Measurements from ENCODE around the gene KNCN.

Gene KNCN

DNA sequence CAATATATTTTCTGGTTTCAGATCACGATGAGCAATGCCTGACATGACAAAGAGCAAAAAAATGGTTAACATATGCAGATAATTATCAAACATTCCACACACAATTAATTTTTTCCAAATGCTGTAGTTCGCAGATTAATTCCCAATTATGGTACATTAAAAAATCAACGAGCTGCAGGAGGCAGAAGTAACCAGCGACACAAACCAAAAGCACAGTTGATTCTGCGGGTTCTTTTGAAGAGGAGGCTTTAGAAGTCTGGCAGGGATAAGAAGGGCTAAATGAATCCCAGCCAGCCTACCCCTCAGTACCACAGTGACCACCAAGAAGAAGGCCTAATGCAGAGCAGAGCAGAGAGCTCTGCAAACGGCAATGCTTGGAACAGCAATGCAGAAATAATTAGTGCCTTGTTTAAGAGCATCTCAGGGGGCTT is 17.0 kb upstream of the KNCN start:
- no peak for DNase-seq (ENCODE audit: low read depth in 2 of 2)

DNA sequence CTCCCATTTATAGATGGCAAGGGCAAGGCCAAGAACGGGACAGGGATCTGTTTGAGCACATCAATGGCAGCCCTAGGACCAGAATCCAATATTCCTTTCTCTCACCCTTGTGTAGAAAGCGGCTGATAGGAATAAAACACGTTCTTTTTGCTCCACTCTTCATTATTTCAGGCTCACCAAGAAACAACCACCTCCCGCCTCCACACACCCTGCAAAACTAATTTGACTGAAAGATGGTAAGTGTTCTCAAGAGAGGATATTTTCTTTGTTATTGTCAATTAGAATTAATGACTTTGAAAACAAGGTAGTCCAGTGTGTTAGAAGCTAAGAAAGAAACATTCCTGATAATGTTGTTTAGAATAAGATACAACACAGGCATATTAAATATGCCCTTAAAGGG is 11.9 kb upstream of the KNCN start:
- DNase-seq (ENCODE audit: low read depth in 2 of 2): no peak

DNA sequence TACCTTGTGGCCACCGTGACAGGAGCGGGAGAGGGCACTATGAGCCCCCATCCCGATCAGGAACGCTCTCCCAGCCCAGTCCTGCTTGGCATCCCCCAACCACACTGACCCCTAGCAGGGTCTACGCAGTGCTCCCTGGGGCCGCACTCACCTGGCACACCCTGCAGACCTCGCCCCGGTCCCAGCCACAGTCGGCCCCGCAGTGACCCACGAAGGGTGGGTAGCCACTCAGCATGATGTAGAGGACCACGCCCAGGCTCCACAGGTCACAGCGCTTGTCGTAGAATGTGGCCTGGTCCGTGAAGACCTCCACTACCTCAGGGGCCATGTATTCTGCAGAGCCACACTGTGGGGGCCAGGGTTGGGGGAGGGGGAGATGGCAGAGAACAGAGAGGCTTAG is 11.1 kb upstream of the KNCN start:
- no peak for DNase-seq (ENCODE audit: low read depth in 2 of 2)

DNA sequence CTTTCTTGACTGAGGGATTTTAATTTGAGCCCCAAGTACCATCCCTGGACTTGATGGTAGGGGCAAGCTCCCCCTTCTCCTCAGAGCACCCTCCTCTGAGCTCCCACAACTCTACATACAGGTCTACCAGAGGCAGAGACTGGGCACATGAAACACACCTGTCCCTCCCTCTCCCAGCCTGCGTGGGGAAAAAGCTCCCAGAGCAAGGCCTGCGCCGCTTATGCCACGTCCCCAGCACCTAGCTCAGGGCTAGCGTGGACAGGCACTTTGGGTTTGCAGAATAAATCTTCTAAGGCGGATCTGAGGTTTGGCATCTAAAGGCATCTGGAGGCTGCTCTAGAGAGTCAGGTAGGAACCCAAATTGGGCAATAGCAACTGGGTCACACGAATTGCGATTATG is 7.5 kb upstream of the KNCN start:
- no peak for DNase-seq (ENCODE audit: low read depth in 2 of 2)

DNA sequence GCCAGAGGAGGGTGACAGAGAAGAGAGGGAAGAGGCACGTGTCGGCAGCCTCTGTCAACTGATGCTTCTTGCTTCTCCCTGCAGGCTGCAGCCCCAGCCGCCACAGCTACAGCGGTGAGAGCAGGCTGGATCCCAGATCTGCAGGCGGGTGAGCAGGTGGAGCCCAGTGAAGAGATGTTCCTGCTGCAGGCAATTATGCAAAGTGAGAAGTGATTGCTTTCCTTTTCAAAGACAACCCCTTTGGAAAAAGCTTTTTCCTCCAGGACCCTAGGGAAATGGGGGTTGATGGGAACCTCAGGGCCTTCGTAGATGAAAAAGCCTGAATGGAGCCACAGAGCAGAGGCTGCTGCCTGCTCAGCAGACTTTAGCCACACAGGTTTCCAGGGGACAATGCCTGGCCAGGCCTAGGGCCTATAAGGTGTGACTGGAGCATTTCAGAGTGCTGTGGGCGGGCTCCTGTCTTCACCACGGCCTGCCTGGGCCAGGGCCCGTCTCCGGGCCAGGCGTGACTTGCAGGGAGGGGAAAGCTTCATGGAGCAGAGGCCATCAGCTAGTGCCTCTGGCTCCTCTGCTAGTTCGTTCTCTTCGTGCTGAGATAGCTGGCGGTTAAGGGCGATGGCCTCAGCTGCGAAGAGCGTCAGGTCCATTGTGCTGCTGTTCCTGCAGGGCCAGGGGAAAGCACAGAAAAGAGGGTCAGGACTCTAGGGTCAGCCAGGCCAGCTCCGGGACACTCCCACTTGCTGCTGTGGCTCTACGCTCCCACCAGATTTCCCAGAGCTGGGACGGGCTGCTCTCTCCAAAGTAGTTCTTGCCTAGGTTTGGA is 6.9 kb upstream of the KNCN start:
- DNase-seq (ENCODE audit: low read depth in 2 of 2): no peak

DNA sequence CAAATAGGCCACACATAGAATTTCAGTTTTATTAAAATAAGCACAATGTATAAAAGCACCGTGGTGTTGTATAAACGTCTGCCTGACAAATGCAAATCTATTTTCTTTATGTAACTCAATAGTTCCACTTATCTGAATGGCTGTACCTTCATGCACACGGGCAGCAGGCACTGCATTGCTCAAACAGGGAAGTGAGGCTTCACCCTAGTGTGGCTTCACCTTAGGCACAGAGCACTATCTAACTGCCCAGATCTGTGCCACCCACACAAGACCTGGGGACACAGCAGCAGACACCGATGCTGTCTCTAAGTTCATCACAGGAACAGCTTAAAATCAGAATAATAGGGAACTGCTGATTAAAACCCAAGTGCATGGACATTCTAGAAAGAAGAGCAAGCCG is 6.0 kb upstream of the KNCN start:
- no peak for DNase-seq (ENCODE audit: low read depth in 2 of 2)

DNA sequence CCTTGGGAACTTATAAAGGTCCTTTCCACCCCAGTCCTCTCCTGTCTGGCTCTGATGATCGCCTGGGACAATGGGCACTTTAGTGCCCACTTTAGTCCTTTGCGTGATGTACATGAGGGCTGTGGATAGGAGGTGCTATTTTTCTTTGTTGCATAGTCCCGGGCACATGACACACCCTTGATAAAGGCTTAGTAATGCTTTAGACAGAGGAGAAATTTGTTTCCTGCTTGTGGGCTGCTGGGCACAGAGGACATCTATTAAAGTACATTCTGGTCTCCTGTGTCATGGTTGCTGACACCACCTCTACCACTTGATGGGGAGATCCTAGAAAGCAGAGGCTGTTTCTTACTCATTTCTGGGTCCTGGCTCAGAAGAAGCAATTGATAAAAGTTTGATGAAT is 5.4 kb upstream of the KNCN start:
- DNase-seq (ENCODE audit: low read depth in 2 of 2): no peak

DNA sequence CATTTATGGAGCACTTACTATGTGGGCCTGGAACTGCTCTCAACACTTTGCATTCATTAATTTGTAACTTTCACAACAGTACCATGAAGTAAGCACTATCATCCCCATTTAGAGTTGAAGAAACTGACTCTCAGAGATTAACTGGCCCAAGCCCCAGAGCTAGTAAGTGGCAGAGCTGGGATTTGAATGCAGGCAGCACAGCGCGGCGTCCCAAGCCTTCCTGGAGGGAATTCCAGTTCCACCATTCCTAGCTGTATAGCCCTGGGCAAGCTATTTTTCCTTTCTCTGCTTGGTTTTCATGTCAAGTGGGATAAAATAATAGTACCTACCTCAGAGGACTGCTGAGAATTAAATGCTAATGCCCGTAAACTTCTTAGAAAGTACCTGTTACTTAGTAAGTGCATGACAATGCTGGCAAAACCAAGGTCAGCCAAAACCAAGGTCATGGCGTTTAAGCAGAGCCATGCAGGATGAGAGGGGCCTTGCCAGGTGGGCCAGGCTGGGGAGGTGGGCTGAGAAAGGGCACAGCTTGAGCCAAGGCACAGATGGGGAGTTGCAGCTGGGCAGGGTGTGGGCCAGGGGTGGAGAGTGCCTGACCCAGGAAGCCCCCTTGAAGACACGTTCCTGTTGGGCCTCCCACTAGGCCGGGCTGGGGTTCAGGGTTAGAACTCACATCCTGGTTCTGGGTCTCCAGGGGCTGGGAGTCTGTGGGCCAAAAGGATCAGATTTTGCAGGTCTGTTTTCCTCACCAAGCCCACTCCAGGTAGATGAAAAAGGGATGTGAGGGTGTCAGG is 4.6 kb upstream of the KNCN start:
- no peak for DNase-seq (ENCODE audit: low read depth in 2 of 2)

DNA sequence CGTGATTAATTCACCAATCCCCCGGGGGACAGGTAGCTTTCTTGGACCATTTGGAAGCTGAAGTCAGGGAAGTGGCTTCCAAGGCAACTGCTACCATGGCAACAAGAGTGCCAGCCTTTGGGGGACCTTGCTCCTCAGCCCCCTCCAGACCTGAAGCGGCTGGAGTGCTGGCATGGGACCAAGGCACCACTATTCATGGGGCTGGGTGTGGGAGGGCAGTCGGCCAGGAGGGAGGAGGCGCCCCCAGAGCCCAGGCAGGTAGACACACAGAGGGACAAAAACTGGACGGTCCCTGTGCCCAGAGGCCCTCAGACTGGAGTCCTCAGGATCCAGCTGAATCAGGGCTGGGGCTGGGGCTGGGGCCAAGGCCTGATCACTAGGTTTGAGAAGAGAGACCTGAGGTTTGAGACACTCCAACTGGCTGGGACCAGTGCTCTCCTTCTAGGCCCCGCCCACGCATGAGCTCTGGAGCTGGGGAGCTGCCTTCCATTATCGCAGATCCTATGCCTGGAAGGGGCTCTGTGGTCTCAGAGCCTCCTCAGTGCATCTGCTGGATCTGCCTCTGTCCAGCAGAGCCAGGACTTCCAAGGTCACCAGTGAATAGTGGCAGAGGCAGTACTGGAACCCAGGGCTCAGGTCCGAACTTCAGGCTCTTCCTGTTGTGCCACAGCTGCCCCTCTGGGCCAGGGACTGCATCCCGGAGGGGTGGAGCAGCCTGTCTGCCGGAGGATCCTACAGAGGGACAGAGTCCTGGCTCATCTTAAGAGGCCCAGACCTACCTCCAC is 3.3 kb upstream of the KNCN start:
- no peak for DNase-seq (ENCODE audit: low read depth in 2 of 2)

DNA sequence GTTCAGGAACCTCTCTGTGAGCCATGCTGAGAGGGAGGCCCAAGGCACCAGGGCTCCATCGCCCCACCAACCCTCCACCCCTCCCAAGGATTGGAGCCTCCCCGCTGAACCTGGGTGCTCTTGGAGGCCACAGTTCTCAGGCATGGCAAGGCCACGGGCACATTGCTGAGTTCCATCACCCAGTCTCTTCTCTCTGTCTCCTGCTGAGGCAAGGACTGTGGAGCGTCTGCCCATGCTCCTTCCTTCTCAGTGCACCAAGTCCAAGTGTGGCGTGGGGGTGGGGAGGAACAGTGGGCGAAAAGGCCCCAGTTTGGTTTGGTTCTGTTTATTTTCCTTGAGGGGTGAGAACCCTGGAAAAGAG is 2.8 kb upstream of the KNCN start:
- no peak for DNase-seq (ENCODE audit: low read depth in 2 of 2)

DNA sequence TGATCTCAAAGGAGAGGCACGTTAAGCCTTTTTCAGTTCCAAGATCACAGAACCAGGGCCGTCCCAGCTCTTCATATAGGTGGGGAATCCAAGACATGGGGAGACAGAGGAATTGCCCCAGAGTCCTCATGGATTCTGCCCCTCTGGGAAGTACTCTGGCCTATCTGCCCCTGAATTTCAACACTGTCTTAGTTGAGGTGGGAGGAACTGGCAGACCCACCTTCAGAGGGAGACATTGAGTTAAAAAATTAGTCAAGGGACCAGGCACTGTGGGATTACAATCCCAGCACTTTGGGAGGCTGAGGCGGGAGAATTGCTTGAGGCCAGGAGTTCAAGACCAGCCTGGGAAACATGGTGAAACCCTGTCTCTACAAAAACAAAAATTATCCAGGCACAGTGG is 2.1 kb upstream of the KNCN start:
- no peak for DNase-seq (ENCODE audit: low read depth in 2 of 2)

DNA sequence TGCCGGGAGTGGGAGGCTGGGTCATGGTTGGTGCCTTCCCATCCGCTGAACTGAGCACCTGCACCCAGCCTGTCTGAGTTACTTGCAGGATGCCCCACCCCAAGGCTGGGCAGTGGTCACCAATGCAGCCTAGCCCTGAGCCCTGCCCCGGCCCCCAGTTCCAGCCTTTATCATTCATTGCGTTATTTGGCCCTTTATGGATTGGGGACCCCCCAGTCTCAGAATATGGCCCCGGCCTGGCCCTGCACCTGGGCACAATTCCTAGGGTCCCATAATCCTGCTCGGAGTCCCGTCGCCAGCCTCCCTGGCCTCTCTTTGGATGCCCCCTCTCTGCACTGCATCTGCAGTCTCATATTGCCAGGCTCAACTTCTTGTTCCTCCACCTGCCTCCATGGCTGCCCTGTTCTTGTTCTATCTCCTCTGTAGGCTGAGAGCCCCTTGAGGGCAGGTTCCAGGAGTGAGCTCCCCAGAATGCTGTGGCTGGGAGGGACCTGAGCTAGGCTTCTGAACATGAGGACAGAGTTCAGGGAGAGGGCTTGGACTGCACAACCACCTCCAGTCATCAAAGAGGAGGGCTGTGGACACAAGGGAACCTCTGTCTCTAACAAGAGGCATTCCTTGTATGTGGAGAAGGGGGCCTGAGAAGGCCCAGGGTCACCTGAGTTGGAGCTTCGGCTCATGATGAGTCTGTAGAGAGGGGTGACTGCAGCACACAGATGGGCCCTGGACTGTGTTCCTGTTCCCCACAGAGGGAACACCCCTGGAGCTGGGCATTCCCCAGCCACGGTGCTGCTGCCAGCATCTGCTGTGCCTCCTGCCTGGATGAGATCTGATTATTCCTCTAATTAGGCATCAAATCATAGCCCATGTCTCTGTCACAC is 1.1 kb upstream of the KNCN start:
- DNase-seq (ENCODE audit: low read depth in 2 of 2): no peak

DNA sequence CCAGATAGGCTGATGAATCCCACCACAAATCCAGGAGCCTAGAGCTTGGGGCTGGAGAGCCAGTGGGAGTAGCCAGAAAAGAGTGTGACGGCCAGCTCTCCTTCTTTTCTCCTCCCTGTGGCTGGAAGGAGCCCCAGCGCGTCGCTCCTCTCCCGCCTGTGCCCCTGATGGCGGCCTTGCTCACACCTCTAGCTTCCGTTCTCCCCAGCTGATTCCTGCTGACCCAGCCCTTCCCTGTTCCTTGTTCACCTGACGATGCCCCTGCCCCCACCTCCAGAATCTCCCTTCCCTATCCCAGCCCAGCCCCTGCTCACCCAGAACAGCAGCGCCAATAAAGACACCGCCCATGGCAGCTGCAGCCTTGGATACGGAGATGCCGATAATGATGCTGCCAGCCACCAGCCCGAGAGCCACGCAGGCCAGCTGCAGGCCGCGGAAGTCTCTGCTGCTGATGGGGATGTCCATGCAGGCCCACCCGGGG is 656 bp downstream of the KNCN start:
- DNase-seq (ENCODE audit: low read depth in 2 of 2): no peak

DNA sequence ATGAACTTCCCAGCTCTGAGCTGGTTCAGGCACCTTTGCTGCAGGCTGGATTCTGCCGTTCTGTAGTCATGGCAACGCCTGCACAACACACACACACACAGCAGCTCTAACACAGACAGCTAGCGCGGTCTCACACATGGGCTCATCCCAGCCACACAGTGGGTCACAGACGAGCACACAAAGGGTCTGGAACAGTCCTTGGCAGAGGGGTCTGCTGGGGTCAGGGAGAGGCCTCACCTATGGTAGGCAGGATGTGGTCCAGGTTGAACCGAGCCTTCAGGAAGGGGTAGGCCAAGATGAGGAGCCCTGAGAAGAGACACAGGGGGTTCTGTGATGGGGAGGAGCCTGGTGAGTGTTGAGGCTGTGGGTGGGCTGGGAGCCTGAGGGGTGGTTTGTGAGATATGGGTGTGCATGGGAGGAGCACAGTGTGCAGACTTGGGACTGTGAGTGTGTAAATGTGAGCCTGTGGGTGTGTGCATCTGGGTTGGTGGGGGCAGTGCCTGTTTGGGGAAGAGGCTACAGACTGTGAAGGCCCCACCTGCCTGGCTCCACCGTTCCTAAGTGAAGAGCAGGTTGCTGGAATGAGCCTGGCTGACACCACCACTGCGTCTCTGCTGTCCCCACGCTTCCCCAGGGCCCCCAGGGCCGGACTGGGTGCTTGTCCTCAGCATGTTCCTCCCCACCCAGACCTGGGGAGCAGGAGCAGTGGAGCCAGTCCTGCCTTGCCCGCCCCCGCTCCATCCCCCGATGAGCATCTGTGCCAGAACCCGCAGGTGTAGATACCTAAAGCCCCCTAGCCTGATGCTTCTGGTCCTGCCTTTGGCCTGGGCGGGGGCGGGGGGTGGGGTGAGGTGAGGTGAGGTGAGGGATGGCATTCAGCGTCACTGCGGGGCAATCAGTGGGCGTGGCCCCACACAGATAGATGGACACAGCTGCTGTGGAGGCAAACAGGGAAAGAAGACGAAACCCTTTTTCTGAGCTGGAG is 1.5 kb downstream of the KNCN start:
- DNase-seq (ENCODE audit: low read depth in 2 of 2): no peak

DNA sequence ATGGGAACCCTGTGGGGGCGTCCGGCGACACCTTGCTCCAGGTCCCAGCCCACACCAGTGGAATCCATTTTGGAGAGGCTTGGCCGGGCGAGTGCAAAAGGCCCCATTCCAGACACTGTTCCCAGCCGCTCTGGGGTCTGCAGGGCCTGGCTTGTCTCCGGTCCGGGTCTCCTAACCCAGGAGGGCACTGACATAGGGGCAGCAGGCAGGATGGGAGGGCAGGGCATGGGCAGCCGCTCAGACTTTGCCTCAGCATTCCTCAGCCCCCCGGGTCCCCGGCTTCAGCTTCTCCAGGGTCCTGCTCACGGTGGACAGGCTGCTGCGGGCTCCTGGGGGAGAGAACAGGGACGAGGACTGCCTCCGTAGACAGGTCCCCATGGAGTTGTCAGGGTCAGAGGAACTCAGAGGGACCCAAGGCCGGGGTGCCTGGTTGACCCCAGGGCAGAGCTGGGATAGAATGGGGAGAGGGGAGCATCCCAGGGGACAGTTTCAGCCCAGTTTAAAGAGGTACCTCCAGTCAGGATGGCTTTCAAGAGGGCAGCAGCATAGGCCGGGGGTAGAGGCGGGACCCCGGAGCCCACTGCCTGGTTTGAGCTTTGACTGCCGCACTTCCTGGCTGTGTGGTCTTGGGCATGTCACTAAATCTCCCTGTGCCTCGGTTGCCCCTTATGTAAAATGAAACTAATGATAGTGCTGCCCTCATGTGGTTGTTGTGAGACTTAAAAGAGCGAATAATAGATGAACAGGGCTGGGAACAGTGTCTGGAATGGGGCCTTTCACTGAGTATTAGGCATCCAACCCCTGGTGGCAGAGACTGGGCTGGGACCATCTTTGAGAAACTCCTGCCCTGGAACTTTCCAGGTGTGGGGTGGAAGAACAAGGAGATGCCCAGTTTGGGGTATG is 3.7 kb downstream of the KNCN start:
- no peak for DNase-seq (ENCODE audit: low read depth in 2 of 2)

DNA sequence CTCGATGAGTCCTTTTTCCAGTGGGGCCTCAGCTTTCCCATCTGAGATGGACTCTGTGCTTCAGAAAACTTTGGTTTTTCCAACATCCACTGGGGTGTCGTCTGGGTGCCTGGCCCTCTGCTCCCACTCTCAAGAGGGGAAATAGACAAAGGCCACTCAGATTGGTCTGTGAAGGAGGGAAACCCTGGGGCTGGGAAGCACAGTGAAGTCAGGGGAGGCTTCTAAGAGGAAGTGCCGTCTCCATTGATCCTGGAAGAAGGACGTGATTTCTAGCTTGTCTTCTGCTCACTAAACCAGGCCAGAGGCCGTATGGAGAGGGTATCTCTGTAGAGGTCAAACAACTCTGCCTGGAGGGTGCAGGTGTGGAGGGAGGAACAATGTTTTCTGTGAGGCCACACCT is 5.2 kb downstream of the KNCN start:
- DNase-seq (ENCODE audit: low read depth in 2 of 2): no peak

DNA sequence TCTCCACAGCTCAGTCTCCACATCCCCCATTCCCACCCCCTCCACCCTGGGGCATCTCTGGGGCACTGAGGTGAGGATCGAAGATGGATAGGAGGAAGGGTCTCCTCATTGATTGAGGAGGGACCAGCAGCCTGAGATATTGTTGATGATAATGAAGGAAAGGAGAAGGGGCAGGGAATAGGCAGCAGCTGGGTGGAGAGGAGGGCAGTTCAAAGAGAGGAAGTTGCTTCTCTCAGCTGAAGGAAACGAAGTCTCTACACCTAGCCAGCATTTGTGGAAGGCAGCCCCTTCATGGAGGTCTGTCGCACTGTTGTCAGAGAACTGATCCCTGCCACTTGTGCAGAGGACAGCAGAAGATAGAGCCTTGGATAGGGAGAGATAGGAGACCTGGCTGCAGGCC is 5.7 kb downstream of the KNCN start:
- DNase-seq (ENCODE audit: low read depth in 2 of 2): no peak

DNA sequence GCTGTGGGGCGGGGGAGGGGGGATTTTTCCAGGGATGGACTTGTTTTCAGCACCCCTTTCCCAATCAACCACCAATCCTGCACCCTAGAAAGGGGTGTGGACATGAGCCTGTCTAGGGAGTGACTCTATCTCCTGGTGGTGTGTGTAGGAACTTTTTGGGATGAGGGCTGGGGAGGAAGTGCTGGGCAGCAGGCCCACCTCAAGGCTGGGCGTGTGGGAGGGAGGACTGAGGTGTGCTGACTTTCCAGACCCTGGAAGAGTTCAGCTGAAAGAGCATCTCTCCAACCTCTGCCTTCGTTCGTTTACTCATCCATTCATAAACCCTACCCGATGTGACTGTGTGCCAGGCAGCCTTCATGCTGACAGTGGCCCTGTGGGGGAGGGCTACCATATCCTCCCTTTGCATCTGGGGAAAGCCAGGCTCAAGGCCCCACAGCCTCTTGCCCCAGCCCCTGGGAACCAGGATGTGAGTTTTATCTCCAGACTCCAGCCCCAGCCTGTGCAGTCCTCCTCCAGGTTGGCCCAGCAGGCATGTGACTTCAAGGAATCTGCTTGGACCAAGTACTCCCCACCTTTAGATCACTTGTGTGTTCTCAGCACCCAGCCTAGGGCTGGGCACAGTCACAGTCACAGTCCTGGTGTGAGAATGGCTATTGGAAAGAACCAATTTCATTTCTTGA is 6.7 kb downstream of the KNCN start:
- DNase-seq (ENCODE audit: low read depth in 2 of 2): no peak

Measured in stimulated activated CD4-positive, alpha-beta T cell treated with anti-CD3 and anti-CD28 coated beads, Interleukin-12 subunit alpha, Interleukin-12 subunit beta, amount 100 ng/mL, for 24 hours (primary cell).